Endothelial cell (in vitro differentiated cells): ENCODE data around the gene LDLRAP1. TPM values are rescaled to one million over a fixed set of nuclear protein-coding genes. Genes with fewer than 3 reads are reported as not detected.

Experiments
- DNase-seq: peaks from one replicate; pipeline ENCODE4 v3.0.0; 2021; ENCODE audit warnings: low spot score
- H3K27ac Mint-ChIP-seq: one replicate; pipeline ENCODE4 v1.8.0; 2021; ENCODE audit warnings: mixed read lengths, inconsistent platforms; ENCODE audit not compliant: unreplicated experiment
- H3K27me3 Mint-ChIP-seq: one replicate; pipeline ENCODE4 v1.8.0; 2021; ENCODE audit warnings: mild to moderate bottlenecking, moderate library complexity, mixed read lengths, inconsistent platforms; ENCODE audit not compliant: unreplicated experiment
- H3K36me3 Mint-ChIP-seq: one replicate; pipeline ENCODE4 v1.8.0; 2021; ENCODE audit warnings: mild to moderate bottlenecking, low read depth, mixed read lengths, inconsistent platforms; ENCODE audit not compliant: unreplicated experiment
- H3K4me1 Mint-ChIP-seq: one replicate; pipeline ENCODE4 v1.8.0; 2021; ENCODE audit warnings: mild to moderate bottlenecking, mixed read lengths, inconsistent platforms; ENCODE audit not compliant: unreplicated experiment
- H3K4me3 Mint-ChIP-seq: one replicate; pipeline ENCODE4 v1.8.0; 2021; ENCODE audit warnings: mild to moderate bottlenecking, mixed read lengths, inconsistent platforms; ENCODE audit not compliant: unreplicated experiment
- H3K9me3 Mint-ChIP-seq: one replicate; pipeline ENCODE4 v1.8.0; 2021; ENCODE audit warnings: mixed read lengths, inconsistent platforms; ENCODE audit not compliant: unreplicated experiment
- CTCF ChIP-seq: fragments of 200-600 bp; sonication (generic); IDR thresholded peaks from one replicate; pipeline ENCODE4 v1.5.0; 2021; ENCODE audit warnings: antibody characterized with exemption; ENCODE audit not compliant: unreplicated experiment
- total RNA-seq: library from RNA; stranded (reverse); fragmentation: NEBNext Ultra II Directional; extraction: Animal tissue kit (Norgen Biotek cat#: 25700); gene quantifications from one replicate; pipeline ENCODE4 v1.2.1, GENCODE V29; 2021; ENCODE audit not compliant: unreplicated experiment

Gene LDLRAP1
- total RNA-seq, 1 donor from 2014 or later: 23.5 TPM

- H3K27ac Mint-ChIP-seq: no peak overlapping the region
- H3K27me3 Mint-ChIP-seq: peaks cover 22% of the 10 kb centered on the region
- no peak overlapping the region for H3K4me3 Mint-ChIP-seq
- TF ChIP-seq CTCF: no peak
- no peak for DNase-seq
- no peaks in the 10 kb centered on the region for H3K9me3 Mint-ChIP-seq
- peaks cover 8% of the 10 kb centered on the region for H3K4me1 Mint-ChIP-seq
- peaks cover 12% of the 10 kb centered on the region for H3K36me3 Mint-ChIP-seq
Measured at GRCh38 chr1:25568834-25569596, 25.6 kb downstream of the LDLRAP1 start.

GRCh38 chr1:25569597-25570396, 26.4 kb downstream of the LDLRAP1 start:
- Mint-ChIP-seq H3K9me3 (no peaks in the 10 kb centered on the region), H3K27ac (no peak overlapping the region), H3K4me1 (peaks cover 8% of the 10 kb centered on the region), H3K4me3 (no peak overlapping the region), H3K27me3 (peaks cover 19% of the 10 kb centered on the region), H3K36me3 (peaks cover 6% of the 10 kb centered on the region)
- no peak for DNase-seq
- TF ChIP-seq CTCF: no peak

GRCh38 chr1:25570798-25571521, 27.6 kb downstream of the LDLRAP1 start:
- Mint-ChIP-seq H3K36me3 (peaks cover 3% of the 10 kb centered on the region), H3K27ac (no peak overlapping the region), H3K27me3 (peaks cover 17% of the 10 kb centered on the region), H3K4me1 (peaks cover 8% of the 10 kb centered on the region), H3K9me3 (no peaks in the 10 kb centered on the region), H3K4me3 (no peak overlapping the region)
- DNase-seq: no peak
- no peak for TF ChIP-seq CTCF

GRCh38 chr1:25571522-25571970, 28.1 kb downstream of the LDLRAP1 start:
- Mint-ChIP-seq H3K4me1 (peaks cover 8% of the 10 kb centered on the region), H3K9me3 (no peaks in the 10 kb centered on the region), H3K27me3 (peaks cover 14% of the 10 kb centered on the region), H3K4me3 (no peak overlapping the region), H3K36me3 (no peaks in the 10 kb centered on the region), H3K27ac (no peak overlapping the region)
- no peak for TF ChIP-seq CTCF
- no peak for DNase-seq
